ENCODE data around the gene WDR90. TPM values are rescaled to one million over a fixed set of nuclear protein-coding genes. Genes with fewer than 3 reads are reported as not detected.
A peak's percentile ranks its signal among the peaks of the same experiment; 100 is the strongest.

The WDR90 gene
- total RNA-seq, 4 donors from 2014 or later, result 26.9 to 83.7 (median 54.1) TPM

- no peak for DNase-seq (ENCODE audit: low spot score in 2 of 2)
- TF ChIP-seq POLR2A (IDR thresholded peaks at IDR 0.05), result no peak
- TF ChIP-seq CTCF (IDR thresholded peaks at IDR 0.05), result no peak
- no peak for TF ChIP-seq EP300 (IDR thresholded peaks at IDR 0.05)
- H3K36me3 ChIP-seq, result peaks cover 0 to 44% (median 3%) of the 10 kb centered on the region in 3 donors
- H3K27me3 ChIP-seq, result no peaks in the 10 kb centered on the region
- 67 to 88% methylated on average over 12 to 20 of the region's 21 CpGs for WGBS, 2 donors
- peak overlapping the region in 1 of 4 donors; percentile 58 for H3K27ac ChIP-seq
- H3K4me3 ChIP-seq, result no peak overlapping the region
- no peaks in the 10 kb centered on the region for H3K9me3 ChIP-seq
- H3K4me1 ChIP-seq, result peaks cover 0 to 16% (median 0%) of the 10 kb centered on the region in 4 donors
These were observed 27.5 kb upstream of the WDR90 start for GRCh38 chr16:621526-622105.

- no peak overlapping the region for H3K4me3 ChIP-seq
- no peaks in the 10 kb centered on the region for H3K9me3 ChIP-seq
- peaks cover 0 to 44% (median 3%) of the 10 kb centered on the region in 3 donors for H3K36me3 ChIP-seq
- H3K27me3 ChIP-seq, result no peaks in the 10 kb centered on the region
- peaks cover 0 to 24% (median 0%) of the 10 kb centered on the region in 4 donors for H3K4me1 ChIP-seq
- no peak for DNase-seq (ENCODE audit: low spot score in 2 of 2)
- TF ChIP-seq CTCF (IDR thresholded peaks at IDR 0.05), result no peak
- TF ChIP-seq EP300 (IDR thresholded peaks at IDR 0.05), result no peak
- TF ChIP-seq POLR2A (IDR thresholded peaks at IDR 0.05), result no peak
- 91 to 92% methylated on average over 16 to 17 of the region's 17 CpGs for WGBS, 2 donors
- H3K27ac ChIP-seq, result peak overlapping the region in 2 of 4 donors; percentile 28 to 58
These were observed 26.3 kb upstream of the WDR90 start for GRCh38 chr16:622920-623280.

GRCh38 chr16:624526-625070 is 24.6 kb upstream of the WDR90 start:
- 68 to 80% methylated on average over 8 to 10 of the region's 10 CpGs for WGBS, 2 donors
- no peak for TF ChIP-seq POLR2A (IDR thresholded peaks at IDR 0.05)
- TF ChIP-seq EP300 (IDR thresholded peaks at IDR 0.05), result no peak
- no peak for TF ChIP-seq CTCF (IDR thresholded peaks at IDR 0.05)
- no peak for DNase-seq (ENCODE audit: low spot score in 2 of 2)
- H3K4me3 ChIP-seq, result no peak overlapping the region
- peaks cover 0 to 39% (median 7%) of the 10 kb centered on the region in 4 donors for H3K4me1 ChIP-seq
- H3K27me3 ChIP-seq, result no peaks in the 10 kb centered on the region
- peaks cover 0 to 45% (median 3%) of the 10 kb centered on the region in 3 donors for H3K36me3 ChIP-seq
- H3K9me3 ChIP-seq, result no peaks in the 10 kb centered on the region
- H3K27ac ChIP-seq, result no peak overlapping the region

- no peaks in the 10 kb centered on the region for H3K9me3 ChIP-seq
- peaks cover 0 to 46% (median 15%) of the 10 kb centered on the region in 4 donors for H3K4me1 ChIP-seq
- no peak overlapping the region for H3K27ac ChIP-seq
- 91 to 94% methylated on average over 21 to 30 of the region's 37 CpGs for WGBS, 2 donors
- DNase-seq (ENCODE audit: low spot score in 2 of 2), result no peak
- peaks cover 0 to 41% (median 3%) of the 10 kb centered on the region in 3 donors for H3K36me3 ChIP-seq
- TF ChIP-seq POLR2A (IDR thresholded peaks at IDR 0.05) (no peak), EP300 (IDR thresholded peaks at IDR 0.05) (no peak), CTCF (IDR thresholded peaks at IDR 0.05) (no peak)
- no peaks in the 10 kb centered on the region for H3K27me3 ChIP-seq
- H3K4me3 ChIP-seq, result no peak overlapping the region
These were observed 23.8 kb upstream of the WDR90 start for GRCh38 chr16:625117-625976.
